Osteoblast (primary cell): Measurements from ENCODE around the gene ZNF527. TPM values are rescaled to one million over a fixed set of nuclear protein-coding genes. Genes with fewer than 3 reads are reported as not detected.
A peak's percentile ranks its signal among the peaks of the same experiment; 100 is the strongest.
"Not testable (repeated sequence)": the region's sequence is repeated elsewhere in the genome, so short reads cannot be mapped to it uniquely, and the experiment has no call there.

Experiments
- DNase-seq: peaks from one replicate; pipeline ENCODE4 v3.0.0; 2011; ENCODE audit warnings: low spot score, mixed read lengths; ENCODE audit not compliant: insufficient read length; ENCODE audit errors: missing footprints
- H2AFZ ChIP-seq: 2 replicates; pipeline ENCODE4 v1.6.0; 2011; ENCODE audit warnings: mild to moderate bottlenecking, low read length
- H3K27ac ChIP-seq: 2 replicates; pipeline ENCODE4 v1.5.1; 2011; ENCODE audit warnings: mild to moderate bottlenecking, low read depth, low read length, moderate library complexity
- H3K27me3 ChIP-seq: 2 replicates; pipeline ENCODE4 v1.6.0; 2012; ENCODE audit warnings: mild to moderate bottlenecking, control low read depth, inconsistent platforms, low read length, moderate library complexity; ENCODE audit not compliant: insufficient read depth
- H3K36me3 ChIP-seq: 2 replicates; pipeline ENCODE4 v1.5.1; 2011; ENCODE audit warnings: mild to moderate bottlenecking, low read length, control low read depth, moderate library complexity; ENCODE audit not compliant: insufficient read depth
- H3K4me1 ChIP-seq: 2 replicates; pipeline ENCODE4 v1.5.1; 2011; ENCODE audit warnings: mild to moderate bottlenecking, low read length, control low read depth, moderate library complexity; ENCODE audit not compliant: insufficient read depth
- H3K4me2 ChIP-seq: 2 replicates; pipeline ENCODE4 v1.6.0; 2011; ENCODE audit warnings: mild to moderate bottlenecking, low read length; ENCODE audit not compliant: insufficient read depth
- H3K4me3 ChIP-seq: fragments of 200-600 bp; sonication (generic); 3 replicates; pipeline ENCODE4 v1.5.1; 2012; ENCODE audit warnings: mild to moderate bottlenecking, low read length, inconsistent platforms; ENCODE audit not compliant: insufficient read depth
- H3K79me2 ChIP-seq: 2 replicates; pipeline ENCODE4 v1.6.0; 2012; ENCODE audit warnings: mild to moderate bottlenecking, low read length, control low read depth, inconsistent platforms; ENCODE audit not compliant: insufficient read depth
- H3K9me3 ChIP-seq: 2 replicates; pipeline ENCODE4 v1.5.1; 2011; ENCODE audit warnings: low read depth, low read length, control low read depth
- H4K20me1 ChIP-seq: 2 replicates; pipeline ENCODE4 v1.6.0; 2012; ENCODE audit warnings: mild to moderate bottlenecking, low read length, control low read depth; ENCODE audit not compliant: insufficient read depth
- total RNA-seq: library from RNA; depleted of rRNA; stranded (reverse); fragments of >200 nt; gene quantifications from 2 replicates; pipeline ENCODE4 v1.2.3, GENCODE V29; 2012
- TF ChIP-seq, protein P1 (sequence below): IDR thresholded peaks from 2 replicates; pipeline ENCODE4 v1.5.1; 2011; ENCODE audit warnings: mild to moderate bottlenecking, low read depth, low read length, moderate library complexity; ENCODE audit errors: extremely low read depth

The ZNF527 gene
- total RNA-seq, 1 donor: 5.4 TPM

DNA sequence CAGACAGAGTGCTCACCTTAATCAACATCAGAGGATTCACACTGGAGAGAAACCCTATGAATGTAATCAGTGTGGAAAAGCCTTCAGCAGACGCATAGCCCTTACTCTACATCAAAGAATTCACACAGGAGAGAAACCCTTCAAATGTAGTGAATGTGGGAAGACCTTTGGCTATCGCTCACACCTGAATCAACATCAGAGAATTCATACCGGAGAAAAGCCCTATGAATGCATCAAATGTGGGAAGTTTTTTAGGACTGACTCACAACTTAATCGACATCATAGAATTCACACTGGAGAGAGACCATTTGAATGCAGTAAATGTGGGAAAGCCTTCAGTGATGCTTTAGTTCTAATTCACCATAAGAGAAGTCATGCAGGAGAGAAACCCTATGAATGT lies 18.3 kb downstream of the ZNF527 start:
- H3K4me2 ChIP-seq: no peak overlapping the region
- H3K36me3 ChIP-seq: peaks cover 44% of the 10 kb centered on the region
- no peak overlapping the region for H3K27ac ChIP-seq

DNA sequence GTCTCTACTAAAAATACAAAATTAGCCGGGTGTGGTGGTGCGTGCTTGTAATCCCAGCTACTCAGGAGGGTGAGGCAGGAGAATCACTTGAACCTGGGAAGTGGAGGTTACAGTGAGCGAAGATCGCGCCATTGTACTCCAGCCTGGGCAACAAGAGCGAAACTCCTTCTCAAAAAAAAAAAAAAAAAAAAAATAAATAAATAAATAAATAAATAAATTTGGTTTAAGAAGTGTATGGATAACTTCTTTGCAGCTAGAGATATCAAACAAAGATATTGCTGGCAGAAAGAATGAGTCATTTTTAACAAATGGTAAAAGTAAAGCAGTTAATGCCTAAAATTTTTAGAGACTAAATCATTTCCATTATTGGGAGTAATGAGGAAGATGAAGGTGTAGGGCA lies 20.5 kb downstream of the ZNF527 start:
- peaks cover 27% of the 10 kb centered on the region for H3K36me3 ChIP-seq
- not testable (repeated sequence) for H3K27ac ChIP-seq, H4K20me1 ChIP-seq, H3K27me3 ChIP-seq, DNase-seq, H3K79me2 ChIP-seq, H3K4me3 ChIP-seq, H3K4me2 ChIP-seq, H3K4me1 ChIP-seq, H2AFZ ChIP-seq
- H3K9me3 ChIP-seq: peaks cover 31% of the 10 kb centered on the region

More for the DNA sequence above, 18.3 kb downstream of the ZNF527 start:
- DNase-seq: no peak
- no peaks in the 10 kb centered on the region for H3K4me1 ChIP-seq
- H3K9me3 ChIP-seq: peaks cover 38% of the 10 kb centered on the region
- H3K79me2 ChIP-seq: no peaks in the 10 kb centered on the region
- H4K20me1 ChIP-seq: no peaks in the 10 kb centered on the region
- H3K4me3 ChIP-seq: no peak overlapping the region
- no peak overlapping the region for H2AFZ ChIP-seq
- TF ChIP-seq, protein P1, sequence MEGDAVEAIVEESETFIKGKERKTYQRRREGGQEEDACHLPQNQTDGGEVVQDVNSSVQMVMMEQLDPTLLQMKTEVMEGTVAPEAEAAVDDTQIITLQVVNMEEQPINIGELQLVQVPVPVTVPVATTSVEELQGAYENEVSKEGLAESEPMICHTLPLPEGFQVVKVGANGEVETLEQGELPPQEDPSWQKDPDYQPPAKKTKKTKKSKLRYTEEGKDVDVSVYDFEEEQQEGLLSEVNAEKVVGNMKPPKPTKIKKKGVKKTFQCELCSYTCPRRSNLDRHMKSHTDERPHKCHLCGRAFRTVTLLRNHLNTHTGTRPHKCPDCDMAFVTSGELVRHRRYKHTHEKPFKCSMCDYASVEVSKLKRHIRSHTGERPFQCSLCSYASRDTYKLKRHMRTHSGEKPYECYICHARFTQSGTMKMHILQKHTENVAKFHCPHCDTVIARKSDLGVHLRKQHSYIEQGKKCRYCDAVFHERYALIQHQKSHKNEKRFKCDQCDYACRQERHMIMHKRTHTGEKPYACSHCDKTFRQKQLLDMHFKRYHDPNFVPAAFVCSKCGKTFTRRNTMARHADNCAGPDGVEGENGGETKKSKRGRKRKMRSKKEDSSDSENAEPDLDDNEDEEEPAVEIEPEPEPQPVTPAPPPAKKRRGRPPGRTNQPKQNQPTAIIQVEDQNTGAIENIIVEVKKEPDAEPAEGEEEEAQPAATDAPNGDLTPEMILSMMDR: no peak
- no peaks in the 10 kb centered on the region for H3K27me3 ChIP-seq

DNA sequence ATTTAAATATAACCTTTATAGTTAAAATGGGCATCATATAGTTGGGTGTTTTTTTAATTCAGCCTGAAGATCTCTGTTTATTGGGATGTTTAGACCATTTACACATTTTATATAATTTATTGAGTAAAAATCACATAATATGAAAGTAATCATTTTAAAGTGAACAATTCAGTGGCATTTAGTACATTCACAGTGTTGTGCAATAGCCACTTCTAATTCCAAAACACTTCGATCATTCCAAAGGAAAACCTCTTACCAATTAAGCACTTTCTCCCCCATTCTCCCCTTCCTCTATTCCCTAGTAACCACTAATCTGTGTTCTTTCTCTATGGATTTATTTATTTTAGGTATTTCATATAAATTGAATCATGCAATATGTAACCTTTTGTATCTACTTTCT lies 30.2 kb downstream of the ZNF527 start:
- no peaks in the 10 kb centered on the region for H4K20me1 ChIP-seq
- no peak for DNase-seq
- no peaks in the 10 kb centered on the region for H3K4me1 ChIP-seq
- TF ChIP-seq, protein P1: no peak
- H3K4me3 ChIP-seq: no peak overlapping the region
- H3K36me3 ChIP-seq: no peaks in the 10 kb centered on the region
- no peaks in the 10 kb centered on the region for H3K79me2 ChIP-seq
- H3K27me3 ChIP-seq: no peaks in the 10 kb centered on the region
- peaks cover 12% of the 10 kb centered on the region for H3K9me3 ChIP-seq
- no peak overlapping the region for H3K4me2 ChIP-seq
- no peak overlapping the region for H2AFZ ChIP-seq
- no peak overlapping the region for H3K27ac ChIP-seq

DNA sequence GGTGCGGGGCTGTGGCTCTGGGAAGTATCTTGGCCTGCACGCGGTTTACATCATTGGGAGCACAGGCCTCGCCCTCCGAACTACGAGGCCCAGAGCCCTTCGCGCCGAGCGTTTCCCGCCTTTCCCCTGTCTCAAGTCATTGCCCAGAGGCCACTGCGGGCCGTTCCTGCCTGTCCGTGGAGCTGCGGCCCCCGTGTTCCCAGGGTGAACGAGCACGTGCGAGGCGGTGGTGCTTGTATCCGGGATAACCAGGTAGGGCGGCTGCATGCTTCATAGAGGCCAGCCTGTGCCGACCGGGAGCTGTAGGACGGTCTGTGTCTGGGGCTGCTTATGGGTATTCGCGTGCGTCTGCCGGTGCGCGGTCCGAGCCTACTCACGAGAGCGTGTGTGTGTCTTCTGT lies 32.5 kb downstream of the ZNF527 start:
- peaks cover 14% of the 10 kb centered on the region for H3K9me3 ChIP-seq
- H3K79me2 ChIP-seq: no peaks in the 10 kb centered on the region
- H2AFZ ChIP-seq: no peak overlapping the region
- H3K4me3 ChIP-seq: no peak overlapping the region
- H3K27me3 ChIP-seq: no peaks in the 10 kb centered on the region
- TF ChIP-seq, protein P1: no peak
- peak; percentile 1 for DNase-seq
- H4K20me1 ChIP-seq: no peaks in the 10 kb centered on the region
- no peaks in the 10 kb centered on the region for H3K36me3 ChIP-seq
- no peak overlapping the region for H3K27ac ChIP-seq
- no peak overlapping the region for H3K4me2 ChIP-seq
- no peaks in the 10 kb centered on the region for H3K4me1 ChIP-seq

DNA sequence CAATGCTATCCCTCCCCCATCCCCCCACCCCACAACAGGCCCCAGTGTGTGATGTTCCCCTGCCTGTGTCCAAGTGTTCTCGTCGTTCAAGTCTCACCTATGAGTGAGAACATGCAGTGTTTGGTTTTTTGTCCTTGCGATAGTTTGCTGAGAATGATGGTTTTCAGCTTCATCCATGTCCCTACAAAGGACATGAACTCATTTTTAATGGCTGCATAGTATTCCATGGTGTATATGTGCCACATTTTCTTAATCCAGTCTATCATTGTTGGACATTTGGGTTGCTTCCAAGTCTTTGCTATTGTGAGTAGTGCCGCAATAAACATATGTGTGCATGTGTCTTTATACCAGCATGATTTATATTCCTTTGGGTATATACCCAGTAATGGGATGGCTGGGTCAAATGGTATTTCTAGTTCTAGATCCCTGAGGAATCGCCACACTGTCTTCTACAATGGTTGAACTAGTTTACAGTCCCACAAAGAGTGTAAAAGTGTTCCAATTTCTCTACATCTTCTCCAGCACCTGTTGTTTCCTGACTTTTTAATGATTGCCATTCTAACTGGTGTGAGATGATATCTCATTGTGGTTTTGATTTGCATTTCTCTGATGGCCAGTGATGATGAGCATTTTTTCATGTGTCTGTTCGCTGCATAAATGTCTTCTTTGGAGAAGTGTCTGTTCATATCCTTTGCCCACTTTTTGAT lies 35.4 kb downstream of the ZNF527 start:
- not testable (repeated sequence) for H3K4me1 ChIP-seq, H3K79me2 ChIP-seq, H3K36me3 ChIP-seq, DNase-seq, H2AFZ ChIP-seq, H3K27ac ChIP-seq, H3K4me3 ChIP-seq, H3K4me2 ChIP-seq, H4K20me1 ChIP-seq, H3K27me3 ChIP-seq
- peaks cover 10% of the 10 kb centered on the region for H3K9me3 ChIP-seq
